ENCODE results near the gene UGT3A2.

- TF ChIP-seq POLR2A (IDR thresholded peaks at IDR 0.05; ENCODE audit: low read depth, low read length) = no peak
- TF ChIP-seq RCOR1 (IDR thresholded peaks at IDR 0.05; ENCODE audit: insufficient replicate concordance, low read length) = no peak
- TF ChIP-seq, protein P1, sequence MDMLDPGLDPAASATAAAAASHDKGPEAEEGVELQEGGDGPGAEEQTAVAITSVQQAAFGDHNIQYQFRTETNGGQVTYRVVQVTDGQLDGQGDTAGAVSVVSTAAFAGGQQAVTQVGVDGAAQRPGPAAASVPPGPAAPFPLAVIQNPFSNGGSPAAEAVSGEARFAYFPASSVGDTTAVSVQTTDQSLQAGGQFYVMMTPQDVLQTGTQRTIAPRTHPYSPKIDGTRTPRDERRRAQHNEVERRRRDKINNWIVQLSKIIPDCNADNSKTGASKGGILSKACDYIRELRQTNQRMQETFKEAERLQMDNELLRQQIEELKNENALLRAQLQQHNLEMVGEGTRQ (IDR thresholded peaks at IDR 0.05; ENCODE audit: low read depth, low read length) = no peak
- TF ChIP-seq CTCF (conservative IDR thresholded peaks at IDR 0.05; ENCODE audit: low read depth, low read length) = no peak
These were observed 10.3 kb downstream of the UGT3A2 start for GRCh38 chr5:36056422-36056821.
